GM18951 (cell line): Measurements from ENCODE around the gene CMIP.

Experiments
- POLR2A ChIP-seq: IDR thresholded peaks from 4 replicates; pipeline ENCODE4 v1.6.1; 2011; ENCODE audit warnings: mild to moderate bottlenecking; ENCODE audit not compliant: insufficient read length, insufficient read depth; ENCODE audit errors: extremely low read depth
- in situ Hi-C: fragments of 300-500 bp; cut with MboI; formaldehyde crosslinking; loops from one replicate; pipeline ENCODE4 v1.12.0; 2022; ENCODE audit warnings: low sequenced_read_pairs, mixed read lengths, inconsistent platforms; ENCODE audit not compliant: unreplicated experiment

CMIP gene

GRCh38 chr16:81618187-81618586 lies 173.6 kb downstream of the CMIP start:
- in situ Hi-C loops: loop anchor here (10.0 kb wide), 1 partner anchor 213 kb away; no protein-coding TSS in a partner anchor
- TF ChIP-seq POLR2A: no peak

- in situ Hi-C loops: loop anchor here (10.0 kb wide), 1 partner anchor 214 kb away; no protein-coding TSS in a partner anchor
- no peak for TF ChIP-seq POLR2A
Measured at GRCh38 chr16:81618661-81619060, 174.1 kb downstream of the CMIP start.

GRCh38 chr16:81620029-81620428 lies 175.4 kb downstream of the CMIP start:
- no peak for TF ChIP-seq POLR2A
- in situ Hi-C loops: loop anchor here (10.0 kb wide), 1 partner anchor 105 kb away; no protein-coding TSS in a partner anchor

GRCh38 chr16:81620796-81621195 lies 176.2 kb downstream of the CMIP start:
- TF ChIP-seq POLR2A: no peak
- in situ Hi-C loops: loop anchor here (10.0 kb wide), 1 partner anchor 104 kb away; no protein-coding TSS in a partner anchor

GRCh38 chr16:81621496-81621895 lies 176.9 kb downstream of the CMIP start:
- in situ Hi-C loops: loop anchor here (10.0 kb wide), 1 partner anchor 103 kb away; no protein-coding TSS in a partner anchor

GRCh38 chr16:81623365-81624102 lies 178.9 kb downstream of the CMIP start:
- no peak for TF ChIP-seq POLR2A
- in situ Hi-C loops: loop anchor here (10.0 kb wide), 1 partner anchor 101 kb away; no protein-coding TSS in a partner anchor

More at GRCh38 chr16:81621496-81621895, 176.9 kb downstream of the CMIP start:
- TF ChIP-seq POLR2A: no peak

GRCh38 chr16:81624403-81624759 lies 179.8 kb downstream of the CMIP start:
- in situ Hi-C loops: loop anchor here (10.0 kb wide), 1 partner anchor 100 kb away; no protein-coding TSS in a partner anchor
- no peak for TF ChIP-seq POLR2A

- in situ Hi-C loops: loop anchor here (10.0 kb wide), 1 partner anchor 100 kb away; no protein-coding TSS in a partner anchor
Measured at GRCh38 chr16:81624760-81625543, 180.3 kb downstream of the CMIP start.

GRCh38 chr16:81625544-81626153 lies 181.0 kb downstream of the CMIP start:
- in situ Hi-C loops: loop anchor here (10.0 kb wide), 1 partner anchor 99 kb away; no protein-coding TSS in a partner anchor
- TF ChIP-seq POLR2A: no peak

More at GRCh38 chr16:81624760-81625543, 180.3 kb downstream of the CMIP start:
- no peak for TF ChIP-seq POLR2A

- in situ Hi-C loops: loop anchor here (10.0 kb wide), 1 partner anchor 99 kb away; no protein-coding TSS in a partner anchor
- TF ChIP-seq POLR2A: no peak
Measured at GRCh38 chr16:81626181-81626674, 181.6 kb downstream of the CMIP start.

- in situ Hi-C loops: loop anchor here (10.0 kb wide), 1 partner anchor 98 kb away; no protein-coding TSS in a partner anchor
- TF ChIP-seq POLR2A: no peak
Measured at GRCh38 chr16:81627024-81627423, 182.4 kb downstream of the CMIP start.

- in situ Hi-C loops: loop anchor here (10.0 kb wide), 1 partner anchor 97 kb away; no protein-coding TSS in a partner anchor
- no peak for TF ChIP-seq POLR2A
Measured at GRCh38 chr16:81627729-81628244, 183.2 kb downstream of the CMIP start.
